ENCODE results near the gene LTBP4. TPM values are rescaled to one million over a fixed set of nuclear protein-coding genes. Genes with fewer than 3 reads are reported as not detected.

Gene LTBP4
- total and polyA plus RNA-seq, 2 of the 13 experiments (the other 11 are each of a cell fraction or from before 2014, with no cell fraction given) = 0.86 to 2.3 TPM

- TF ChIP-seq, protein P1, sequence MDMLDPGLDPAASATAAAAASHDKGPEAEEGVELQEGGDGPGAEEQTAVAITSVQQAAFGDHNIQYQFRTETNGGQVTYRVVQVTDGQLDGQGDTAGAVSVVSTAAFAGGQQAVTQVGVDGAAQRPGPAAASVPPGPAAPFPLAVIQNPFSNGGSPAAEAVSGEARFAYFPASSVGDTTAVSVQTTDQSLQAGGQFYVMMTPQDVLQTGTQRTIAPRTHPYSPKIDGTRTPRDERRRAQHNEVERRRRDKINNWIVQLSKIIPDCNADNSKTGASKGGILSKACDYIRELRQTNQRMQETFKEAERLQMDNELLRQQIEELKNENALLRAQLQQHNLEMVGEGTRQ (IDR thresholded peaks at IDR 0.05; ENCODE audit: low read depth, low read length) = peak; percentile 61
- TF ChIP-seq, protein P1 (CRISPR knock-in tag; IDR thresholded peaks at IDR 0.05; ENCODE audit: borderline replicate concordance) = peak; percentile 82; the same call in 1 of the 2 replicates
- TF ChIP-seq ZKSCAN8 (CRISPR knock-in tag; IDR thresholded peaks at IDR 0.05; ENCODE audit: borderline replicate concordance) (peak; percentile 41; the same call in 1 of the 2 replicates), JUN (CRISPR knock-in tag; IDR thresholded peaks at IDR 0.05) (no peak), CBX5 (CRISPR knock-in tag; IDR thresholded peaks at IDR 0.05; ENCODE audit: borderline replicate concordance) (no peak), THAP11 (CRISPR knock-in tag; IDR thresholded peaks at IDR 0.05) (peak; percentile 66), ZNF672 (CRISPR knock-in tag; IDR thresholded peaks at IDR 0.05) (no peak), ZNF562 (CRISPR knock-in tag; IDR thresholded peaks at IDR 0.05; ENCODE audit: borderline replicate concordance) (no peak), JUNB (CRISPR knock-in tag; IDR thresholded peaks at IDR 0.05; ENCODE audit: borderline replicate concordance) (no peak; the same call in 1 of the 2 replicates), FOXK2 (IDR thresholded peaks at IDR 0.05) (no peak)
- TF ChIP-seq, protein P2, sequence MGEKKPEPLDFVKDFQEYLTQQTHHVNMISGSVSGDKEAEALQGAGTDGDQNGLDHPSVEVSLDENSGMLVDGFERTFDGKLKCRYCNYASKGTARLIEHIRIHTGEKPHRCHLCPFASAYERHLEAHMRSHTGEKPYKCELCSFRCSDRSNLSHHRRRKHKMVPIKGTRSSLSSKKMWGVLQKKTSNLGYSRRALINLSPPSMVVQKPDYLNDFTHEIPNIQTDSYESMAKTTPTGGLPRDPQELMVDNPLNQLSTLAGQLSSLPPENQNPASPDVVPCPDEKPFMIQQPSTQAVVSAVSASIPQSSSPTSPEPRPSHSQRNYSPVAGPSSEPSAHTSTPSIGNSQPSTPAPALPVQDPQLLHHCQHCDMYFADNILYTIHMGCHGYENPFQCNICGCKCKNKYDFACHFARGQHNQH (CRISPR knock-in tag; IDR thresholded peaks at IDR 0.05) = no peak; the same call in 1 of the 2 replicates
- TF ChIP-seq, protein P3, sequence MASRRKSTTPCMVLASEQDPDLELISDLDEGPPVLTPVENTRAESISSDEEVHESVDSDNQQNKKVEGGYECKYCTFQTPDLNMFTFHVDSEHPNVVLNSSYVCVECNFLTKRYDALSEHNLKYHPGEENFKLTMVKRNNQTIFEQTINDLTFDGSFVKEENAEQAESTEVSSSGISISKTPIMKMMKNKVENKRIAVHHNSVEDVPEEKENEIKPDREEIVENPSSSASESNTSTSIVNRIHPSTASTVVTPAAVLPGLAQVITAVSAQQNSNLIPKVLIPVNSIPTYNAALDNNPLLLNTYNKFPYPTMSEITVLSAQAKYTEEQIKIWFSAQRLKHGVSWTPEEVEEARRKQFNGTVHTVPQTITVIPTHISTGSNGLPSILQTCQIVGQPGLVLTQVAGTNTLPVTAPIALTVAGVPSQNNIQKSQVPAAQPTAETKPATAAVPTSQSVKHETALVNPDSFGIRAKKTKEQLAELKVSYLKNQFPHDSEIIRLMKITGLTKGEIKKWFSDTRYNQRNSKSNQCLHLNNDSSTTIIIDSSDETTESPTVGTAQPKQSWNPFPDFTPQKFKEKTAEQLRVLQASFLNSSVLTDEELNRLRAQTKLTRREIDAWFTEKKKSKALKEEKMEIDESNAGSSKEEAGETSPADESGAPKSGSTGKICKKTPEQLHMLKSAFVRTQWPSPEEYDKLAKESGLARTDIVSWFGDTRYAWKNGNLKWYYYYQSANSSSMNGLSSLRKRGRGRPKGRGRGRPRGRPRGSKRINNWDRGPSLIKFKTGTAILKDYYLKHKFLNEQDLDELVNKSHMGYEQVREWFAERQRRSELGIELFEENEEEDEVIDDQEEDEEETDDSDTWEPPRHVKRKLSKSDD (CRISPR knock-in tag; IDR thresholded peaks at IDR 0.05; ENCODE audit: low read depth) = no peak
- TF ChIP-seq, protein P4, sequence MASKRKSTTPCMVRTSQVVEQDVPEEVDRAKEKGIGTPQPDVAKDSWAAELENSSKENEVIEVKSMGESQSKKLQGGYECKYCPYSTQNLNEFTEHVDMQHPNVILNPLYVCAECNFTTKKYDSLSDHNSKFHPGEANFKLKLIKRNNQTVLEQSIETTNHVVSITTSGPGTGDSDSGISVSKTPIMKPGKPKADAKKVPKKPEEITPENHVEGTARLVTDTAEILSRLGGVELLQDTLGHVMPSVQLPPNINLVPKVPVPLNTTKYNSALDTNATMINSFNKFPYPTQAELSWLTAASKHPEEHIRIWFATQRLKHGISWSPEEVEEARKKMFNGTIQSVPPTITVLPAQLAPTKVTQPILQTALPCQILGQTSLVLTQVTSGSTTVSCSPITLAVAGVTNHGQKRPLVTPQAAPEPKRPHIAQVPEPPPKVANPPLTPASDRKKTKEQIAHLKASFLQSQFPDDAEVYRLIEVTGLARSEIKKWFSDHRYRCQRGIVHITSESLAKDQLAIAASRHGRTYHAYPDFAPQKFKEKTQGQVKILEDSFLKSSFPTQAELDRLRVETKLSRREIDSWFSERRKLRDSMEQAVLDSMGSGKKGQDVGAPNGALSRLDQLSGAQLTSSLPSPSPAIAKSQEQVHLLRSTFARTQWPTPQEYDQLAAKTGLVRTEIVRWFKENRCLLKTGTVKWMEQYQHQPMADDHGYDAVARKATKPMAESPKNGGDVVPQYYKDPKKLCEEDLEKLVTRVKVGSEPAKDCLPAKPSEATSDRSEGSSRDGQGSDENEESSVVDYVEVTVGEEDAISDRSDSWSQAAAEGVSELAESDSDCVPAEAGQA (IDR thresholded peaks at IDR 0.05; ENCODE audit: low read depth) = no peak
- TF ChIP-seq, protein P4 (CRISPR knock-in tag; IDR thresholded peaks at IDR 0.05; ENCODE audit: borderline replicate concordance) = peak; percentile 51; the same call in 1 of the 2 replicates
Observed at GRCh38 chr19:40662925-40663694, 61.9 kb downstream of the LTBP4 start (continued).

Measured in HepG2 (cell line).